Activated CD4-positive, alpha-beta T cell treated with anti-CD3 and anti-CD28 coated beads, Interleukin-2, amount 10 ng/mL, durations not matched to agents 7 days and 5 days (primary cell): ENCODE data around the gene ECE1. TPM values are rescaled to one million over a fixed set of nuclear protein-coding genes. Genes with fewer than 3 reads are reported as not detected.

Source experiments
- CTCF ChIA-PET: fragments of 350-600 bp; sonication (Branson Sonifier 250); formaldehyde crosslinking; loops from one replicate; lab custom pipeline; 2021; ENCODE audit warnings: antibody characterized with exemption; lab: Charles Lee
- POLR2A ChIA-PET: fragments of 350-600 bp; sonication (Branson Sonifier 250); formaldehyde crosslinking; loops from one replicate; lab custom pipeline; 2021; ENCODE audit warnings: antibody characterized with exemption; lab: Charles Lee
- DNase-seq: peaks from one replicate; pipeline ENCODE4 v3.0.0-alpha.2; 2020
- H3K27ac Mint-ChIP-seq: one replicate; pipeline ENCODE4 v1.8.0; 2021; ENCODE audit warnings: mild to moderate bottlenecking, moderate library complexity, mixed read lengths
- H3K27me3 Mint-ChIP-seq: one replicate; pipeline ENCODE4 v1.8.0; 2021; ENCODE audit warnings: mixed read lengths
- H3K36me3 Mint-ChIP-seq: one replicate; pipeline ENCODE4 v1.8.0; 2021; ENCODE audit warnings: low read depth, mixed read lengths
- H3K4me1 Mint-ChIP-seq: one replicate; pipeline ENCODE4 v1.8.0; 2021; ENCODE audit warnings: mixed read lengths
- H3K4me3 Mint-ChIP-seq: one replicate; pipeline ENCODE4 v1.8.0; 2021; ENCODE audit warnings: mild to moderate bottlenecking, moderate library complexity, mixed read lengths
- H3K9me3 Mint-ChIP-seq: one replicate; pipeline ENCODE4 v1.8.0; 2021; ENCODE audit warnings: mixed read lengths
- total RNA-seq, 2 experiments: library from RNA; stranded (reverse); gene quantifications; one replicate each; pipeline ENCODE4 v1.2.3, GENCODE V29; 2021

The ECE1 gene
- total RNA-seq, 2 experiments from 2014 or later, result 101 to 107 TPM

DNA sequence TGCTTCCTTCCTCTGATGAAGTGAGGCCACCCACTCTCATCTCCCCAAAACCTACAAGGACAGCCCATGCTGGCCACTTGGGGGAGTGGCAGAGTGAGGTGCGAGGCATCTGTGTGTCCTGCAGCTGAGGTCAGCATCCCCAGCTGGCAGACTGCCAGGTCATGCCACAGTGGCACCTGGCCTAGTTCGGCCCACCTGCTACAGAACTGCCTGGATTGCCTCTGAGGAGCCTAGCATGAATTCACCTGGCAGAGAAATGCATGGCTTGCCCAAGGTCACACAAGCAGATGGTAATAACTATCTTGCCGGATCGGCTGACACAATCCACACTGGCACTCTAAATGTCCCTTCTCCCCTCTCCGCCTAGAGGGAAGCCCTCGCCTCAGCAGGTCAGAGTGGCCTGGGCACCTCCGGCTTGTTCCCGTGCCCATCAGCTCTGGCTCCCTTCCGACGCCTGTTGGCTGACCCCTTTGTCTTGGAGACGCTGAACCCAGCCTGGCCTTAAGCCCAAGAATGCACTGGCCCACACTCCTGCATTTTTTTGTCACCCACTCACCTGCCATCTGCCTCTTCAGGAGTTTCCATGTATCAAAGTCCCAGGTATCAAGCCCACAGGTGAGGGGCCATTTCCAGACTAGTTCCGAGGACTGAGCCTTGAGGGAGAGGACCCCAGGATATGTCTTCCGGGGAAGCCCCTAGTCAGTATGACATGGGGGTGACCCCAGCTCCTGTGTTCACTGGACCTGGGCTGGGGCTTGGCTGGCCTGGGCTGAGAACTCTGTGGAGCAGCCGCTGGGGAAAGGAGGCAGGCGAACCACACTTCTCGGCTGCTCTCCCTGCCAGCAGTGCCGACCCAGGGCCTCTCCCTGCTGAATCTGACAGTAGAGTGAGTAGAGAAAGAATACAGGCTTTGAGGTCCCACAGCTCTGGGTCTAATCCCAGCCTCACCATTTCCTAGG, 21.7 kb downstream of the ECE1 start:
- DNase-seq, result no peak
- Mint-ChIP-seq H3K4me1 (peaks cover 21% of the 10 kb centered on the region), H3K9me3 (no peaks in the 10 kb centered on the region), H3K27me3 (no peaks in the 10 kb centered on the region), H3K36me3 (peaks cover 57% of the 10 kb centered on the region), H3K27ac (peak overlapping the region; percentile 46), H3K4me3 (no peak overlapping the region)
- CTCF ChIA-PET, result interaction anchor here (0.7 to 4.6 kb wide), 9 partner anchors 8 to 52 kb away, joined by 3 to 44 read pairs (median 8); no protein-coding TSS in a partner anchor
- POLR2A ChIA-PET, result no interaction called here

DNA sequence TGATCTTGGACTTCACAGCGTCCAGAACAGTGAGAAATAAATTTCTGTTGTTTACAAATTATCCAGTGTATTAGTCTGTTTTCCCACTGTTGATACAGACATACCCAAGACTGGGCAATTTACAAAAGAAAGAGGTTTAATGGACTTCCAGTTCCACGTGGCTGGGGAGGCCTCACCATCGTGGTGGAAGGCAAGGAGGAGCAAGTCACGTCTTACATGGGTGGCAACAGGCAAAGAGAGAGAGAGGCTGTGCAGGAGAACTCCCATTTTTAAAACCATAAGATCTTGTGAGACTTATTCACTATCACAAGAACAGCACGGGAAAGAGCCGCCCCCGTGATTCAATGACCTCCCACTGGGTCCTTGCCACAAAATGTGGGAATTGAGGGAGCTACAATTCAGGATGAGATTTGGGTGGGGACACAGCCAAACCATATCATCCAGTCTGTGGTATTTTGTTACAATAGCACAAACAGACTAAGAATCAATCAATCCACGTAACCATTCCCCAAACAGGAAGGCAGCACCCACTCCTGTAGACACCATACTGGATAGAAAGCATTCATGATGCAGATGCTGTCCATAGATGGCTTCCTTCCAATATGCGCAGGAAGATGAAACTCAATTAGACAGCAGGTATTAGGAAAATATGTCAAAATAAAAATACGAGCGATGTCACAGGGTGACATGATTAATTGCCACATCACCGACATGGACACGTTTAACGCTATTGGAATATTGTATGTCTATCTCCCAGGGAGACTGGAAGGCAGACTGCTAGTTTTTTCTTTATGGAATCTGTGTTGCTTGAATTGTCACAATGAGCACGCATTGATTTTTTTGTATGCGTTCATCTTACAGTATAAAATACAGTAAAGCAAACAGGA, 22.8 kb downstream of the ECE1 start:
- no peaks in the 10 kb centered on the region for H3K27me3 Mint-ChIP-seq
- peaks cover 24% of the 10 kb centered on the region for H3K4me1 Mint-ChIP-seq
- no peaks in the 10 kb centered on the region for H3K9me3 Mint-ChIP-seq
- ChIA-PET POLR2A (no interaction called here), CTCF (interaction anchor here (4.6 kb wide), 1 partner anchor 11 kb away, joined by 44 read pairs; no protein-coding TSS in a partner anchor)
- H3K27ac Mint-ChIP-seq, result no peak overlapping the region
- no peak for DNase-seq
- H3K36me3 Mint-ChIP-seq, result peaks cover 50% of the 10 kb centered on the region
- H3K4me3 Mint-ChIP-seq, result no peak overlapping the region

DNA sequence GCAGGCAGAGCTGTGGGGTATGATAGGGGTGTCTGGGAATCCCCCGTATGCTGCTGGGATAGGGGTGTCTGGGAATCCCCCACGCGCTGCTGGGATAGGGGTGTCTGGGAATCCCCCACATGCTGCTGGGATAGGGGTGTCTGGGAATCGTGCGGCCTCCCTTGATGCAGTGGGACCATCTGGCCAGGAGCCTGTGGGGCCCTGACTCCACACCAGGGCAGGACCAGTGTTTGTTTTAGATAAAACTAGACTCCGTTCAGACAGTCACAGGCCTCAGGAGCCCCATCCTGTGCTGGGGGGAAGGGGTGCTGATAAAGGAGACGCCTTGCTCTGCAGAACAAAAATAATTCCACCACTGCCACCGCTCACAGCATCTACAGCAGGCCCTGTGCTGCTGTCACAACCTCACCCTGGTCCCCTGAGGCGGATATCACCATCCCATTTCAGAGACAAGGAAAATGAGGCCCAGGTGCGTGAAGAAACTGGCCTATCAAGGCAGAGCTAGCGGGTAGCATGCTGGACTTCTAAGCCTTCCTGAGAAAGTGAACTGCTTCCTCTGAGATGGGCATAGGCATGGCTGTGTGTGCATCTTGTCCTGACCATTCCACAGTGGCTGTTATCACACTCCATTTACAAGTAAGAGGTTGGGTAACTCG, 24.0 kb downstream of the ECE1 start:
- Mint-ChIP-seq H3K27me3 (no peaks in the 10 kb centered on the region), H3K27ac (no peak overlapping the region), H3K4me1 (peaks cover 32% of the 10 kb centered on the region), H3K4me3 (no peak overlapping the region), H3K36me3 (peaks cover 41% of the 10 kb centered on the region), H3K9me3 (no peaks in the 10 kb centered on the region)
- ChIA-PET CTCF (no interaction called here), POLR2A (no interaction called here)
- DNase-seq, result no peak

DNA sequence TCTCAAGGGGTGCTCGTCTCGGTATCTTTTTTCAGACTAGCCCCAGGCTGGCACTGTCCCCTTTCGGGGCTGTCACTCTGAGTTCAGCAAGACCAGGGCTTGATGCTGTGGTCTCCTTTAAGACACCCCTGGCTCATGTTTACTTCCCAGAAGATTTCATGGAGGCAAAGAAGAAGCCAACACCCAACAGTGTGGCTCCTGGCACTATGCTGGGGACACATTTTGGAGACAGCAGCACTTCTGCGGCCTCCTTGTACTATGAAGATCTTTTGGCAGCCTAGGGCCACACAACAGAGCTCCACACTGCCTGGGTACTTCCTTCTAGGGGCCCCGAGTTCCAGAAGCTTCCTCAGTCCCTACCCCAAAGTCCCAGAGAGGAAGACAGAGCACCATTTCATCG, 24.6 kb downstream of the ECE1 start:
- peaks cover 45% of the 10 kb centered on the region for H3K36me3 Mint-ChIP-seq
- ChIA-PET CTCF (interaction anchor here (1.1 kb wide), 1 partner anchor 18 kb away, joined by 3 read pairs; no protein-coding TSS in a partner anchor), POLR2A (no interaction called here)
- DNase-seq, result no peak
- H3K27ac Mint-ChIP-seq, result no peak overlapping the region
- H3K9me3 Mint-ChIP-seq, result no peaks in the 10 kb centered on the region
- H3K4me3 Mint-ChIP-seq, result no peak overlapping the region
- peaks cover 34% of the 10 kb centered on the region for H3K4me1 Mint-ChIP-seq
- no peaks in the 10 kb centered on the region for H3K27me3 Mint-ChIP-seq

DNA sequence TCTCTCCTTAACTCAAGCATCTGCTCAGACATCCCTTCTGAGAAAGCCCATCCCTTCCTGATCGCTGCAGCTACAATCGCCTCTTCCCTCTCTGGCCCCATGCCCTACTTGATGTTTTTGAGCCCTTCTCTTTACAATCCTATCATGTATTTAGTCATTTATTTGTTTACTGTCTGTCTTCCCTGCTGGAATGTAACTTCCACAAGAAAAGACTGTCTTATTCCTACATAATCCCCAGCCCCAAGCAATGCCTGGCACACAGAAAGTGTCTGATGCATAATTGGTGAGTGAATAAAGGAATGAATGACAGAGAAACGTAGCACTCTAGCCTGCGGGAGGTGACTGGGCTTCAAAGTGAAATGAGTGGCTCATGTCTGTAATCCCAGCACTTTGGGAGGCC, 25.4 kb downstream of the ECE1 start:
- Mint-ChIP-seq H3K9me3 (no peaks in the 10 kb centered on the region), H3K4me3 (no peak overlapping the region), H3K36me3 (peaks cover 42% of the 10 kb centered on the region), H3K27me3 (no peaks in the 10 kb centered on the region), H3K4me1 (peaks cover 35% of the 10 kb centered on the region), H3K27ac (no peak overlapping the region)
- ChIA-PET CTCF (interaction anchor here (1.1 kb wide), 2 partner anchors 18 to 104 kb away, joined by 3 read pairs; no protein-coding TSS in a partner anchor), POLR2A (no interaction called here)
- DNase-seq, result no peak

DNA sequence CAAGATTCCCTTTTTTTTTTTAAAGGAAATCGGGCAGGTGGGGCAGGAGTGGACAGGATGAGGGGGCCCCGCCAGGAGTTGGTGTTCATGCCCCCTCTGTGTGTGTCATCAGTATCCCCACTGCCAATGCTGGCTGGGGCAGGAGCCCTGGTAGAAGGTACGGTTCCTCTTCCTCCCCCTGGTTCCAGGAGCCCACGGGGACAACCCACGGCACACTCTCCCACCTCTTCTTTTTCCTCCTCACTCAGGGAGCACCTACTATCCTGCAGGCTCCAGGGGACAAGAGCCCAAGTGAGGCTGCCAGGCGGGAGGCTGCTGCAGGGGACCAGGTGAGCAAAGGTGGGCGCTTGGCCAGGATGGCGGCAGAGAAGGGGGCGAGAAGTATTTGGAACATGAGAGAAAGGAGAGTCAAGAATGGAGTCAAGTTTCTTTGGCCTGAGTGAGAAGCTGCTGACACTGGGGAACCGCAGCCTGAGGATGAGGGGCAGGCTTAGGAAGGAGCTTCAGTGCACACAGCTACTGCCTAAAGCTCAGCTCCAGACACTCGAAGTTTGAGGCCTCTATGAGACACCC, 26.5 kb downstream of the ECE1 start:
- peaks cover 44% of the 10 kb centered on the region for H3K4me1 Mint-ChIP-seq
- no peak overlapping the region for H3K27ac Mint-ChIP-seq
- no peak for DNase-seq
- ChIA-PET POLR2A (no interaction called here), CTCF (interaction anchor here (0.7 to 1.1 kb wide), 3 partner anchors 105 to 120 kb away, joined by 3 to 4 read pairs (median 3); no protein-coding TSS in a partner anchor)
- H3K27me3 Mint-ChIP-seq, result no peaks in the 10 kb centered on the region
- no peaks in the 10 kb centered on the region for H3K9me3 Mint-ChIP-seq
- no peak overlapping the region for H3K4me3 Mint-ChIP-seq
- peaks cover 40% of the 10 kb centered on the region for H3K36me3 Mint-ChIP-seq

DNA sequence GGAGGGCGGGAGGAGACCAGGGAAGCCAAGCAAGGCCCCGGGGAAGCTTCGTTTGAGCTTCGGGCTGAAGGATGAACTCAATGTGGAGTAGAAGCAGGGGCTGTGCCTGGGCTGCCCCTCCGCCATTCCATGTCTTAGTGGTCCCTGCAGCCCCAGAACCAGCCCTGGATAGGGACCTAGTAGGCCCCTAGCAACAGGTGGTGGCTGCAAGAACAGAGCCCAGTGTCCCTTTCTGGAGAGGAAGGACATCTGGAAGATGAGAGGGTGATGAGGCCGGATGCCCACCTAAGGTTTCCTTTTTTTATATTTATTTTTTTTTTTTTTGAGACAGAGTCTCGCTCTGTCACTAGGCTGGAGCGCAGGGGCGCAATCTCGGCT, 27.2 kb downstream of the ECE1 start:
- Mint-ChIP-seq H3K27ac (peak overlapping the region; percentile 5), H3K27me3 (no peaks in the 10 kb centered on the region), H3K9me3 (no peaks in the 10 kb centered on the region), H3K36me3 (peaks cover 41% of the 10 kb centered on the region), H3K4me1 (peaks cover 51% of the 10 kb centered on the region), H3K4me3 (no peak overlapping the region)
- DNase-seq, result no peak
- ChIA-PET POLR2A (no interaction called here), CTCF (interaction anchor here (0.7 to 2.3 kb wide), 4 partner anchors 9 to 121 kb away, joined by 3 to 8 read pairs (median 4); no protein-coding TSS in a partner anchor)

DNA sequence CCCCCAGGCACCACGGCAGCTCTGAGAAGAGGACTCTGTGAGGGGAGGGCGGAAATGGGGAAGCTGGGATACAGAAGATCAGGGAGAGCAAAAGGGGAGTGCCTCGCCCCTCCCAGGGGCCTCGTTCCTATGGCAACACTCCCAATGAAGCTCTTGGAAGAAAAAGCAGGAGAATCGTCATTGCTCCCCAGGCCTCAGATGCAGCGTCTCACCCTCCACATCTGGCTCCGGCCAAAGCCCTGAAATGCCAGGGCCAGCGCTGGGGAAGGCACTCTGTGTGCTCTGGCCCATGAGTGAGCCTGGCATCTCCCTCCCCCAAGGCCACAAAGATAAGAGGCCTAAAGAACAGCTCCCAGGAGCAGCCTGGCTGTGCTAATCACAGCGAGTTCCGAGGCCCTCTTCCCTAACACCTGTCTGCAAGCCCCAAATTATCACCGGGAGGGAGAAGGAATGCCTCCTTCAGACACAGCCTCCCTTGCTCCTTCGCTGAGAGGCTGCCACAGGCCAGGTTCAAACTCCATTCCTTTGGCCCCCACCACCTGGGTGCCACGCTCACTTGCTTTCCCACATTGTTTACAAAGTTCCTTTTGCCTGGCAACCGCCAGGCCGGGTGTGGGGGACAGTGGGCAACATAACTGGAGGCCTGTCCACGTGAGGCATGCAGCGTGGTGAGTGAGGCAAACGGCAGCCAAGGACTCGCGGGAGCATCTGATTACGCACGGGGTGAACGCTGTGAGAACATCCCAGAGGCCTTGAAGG, 27.8 kb downstream of the ECE1 start:
- DNase-seq, result no peak

DNA sequence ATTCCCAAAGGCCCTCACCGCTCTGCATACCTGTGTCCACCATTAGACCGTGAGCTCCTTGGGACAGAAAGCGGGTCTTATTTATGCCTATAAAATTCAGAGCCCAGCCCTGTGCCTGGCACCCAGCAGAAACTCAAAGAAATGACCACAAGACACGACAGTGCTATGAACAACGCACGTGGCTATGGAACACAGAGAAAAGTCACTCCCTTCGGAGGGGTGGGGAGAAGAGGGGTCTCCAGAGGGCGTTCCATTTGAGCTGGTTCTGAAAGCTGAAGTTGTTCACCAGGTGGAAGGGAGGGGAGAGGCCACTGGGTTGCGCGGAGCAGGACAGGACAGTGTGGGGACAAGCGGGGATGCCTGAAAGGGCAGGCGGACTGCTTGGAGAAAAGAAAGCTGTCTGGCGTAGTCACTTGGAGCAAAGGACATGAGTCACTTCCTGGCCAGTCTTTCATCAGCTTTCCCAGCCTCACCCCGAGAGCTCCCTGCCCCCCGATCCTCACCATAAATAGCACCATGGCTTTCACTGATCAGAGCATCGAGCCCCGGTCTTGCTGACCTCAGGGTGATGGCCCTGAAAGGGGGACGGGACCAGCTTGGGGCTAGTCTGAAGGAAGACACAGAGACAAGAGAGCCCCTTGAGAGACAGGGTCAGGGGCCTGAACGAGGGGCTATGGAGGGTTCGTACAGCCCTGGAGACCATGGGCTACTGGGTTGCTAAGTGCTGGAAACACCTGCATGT, 28.5 kb downstream of the ECE1 start:
- no peak for DNase-seq
- peaks cover 34% of the 10 kb centered on the region for H3K36me3 Mint-ChIP-seq
- ChIA-PET POLR2A (no interaction called here), CTCF (interaction anchor here (1.1 to 2.9 kb wide), 7 partner anchors 8 to 107 kb away, joined by 3 to 29 read pairs (median 4); no protein-coding TSS in a partner anchor)
- H3K4me3 Mint-ChIP-seq, result no peak overlapping the region
- H3K9me3 Mint-ChIP-seq, result no peaks in the 10 kb centered on the region
- peak overlapping the region; percentile 54 for H3K27ac Mint-ChIP-seq
- H3K27me3 Mint-ChIP-seq, result no peaks in the 10 kb centered on the region
- H3K4me1 Mint-ChIP-seq, result peaks cover 55% of the 10 kb centered on the region

More for the DNA sequence above, 27.8 kb downstream of the ECE1 start:
- H3K4me1 Mint-ChIP-seq, result peaks cover 55% of the 10 kb centered on the region
- H3K27me3 Mint-ChIP-seq, result no peaks in the 10 kb centered on the region
- ChIA-PET POLR2A (no interaction called here), CTCF (interaction anchor here (1.1 to 2.9 kb wide), 7 partner anchors 7 to 106 kb away, joined by 3 to 29 read pairs (median 4); no protein-coding TSS in a partner anchor)
- no peak overlapping the region for H3K4me3 Mint-ChIP-seq
- H3K36me3 Mint-ChIP-seq, result peaks cover 40% of the 10 kb centered on the region
- no peaks in the 10 kb centered on the region for H3K9me3 Mint-ChIP-seq
- H3K27ac Mint-ChIP-seq, result peak overlapping the region; percentile 54

DNA sequence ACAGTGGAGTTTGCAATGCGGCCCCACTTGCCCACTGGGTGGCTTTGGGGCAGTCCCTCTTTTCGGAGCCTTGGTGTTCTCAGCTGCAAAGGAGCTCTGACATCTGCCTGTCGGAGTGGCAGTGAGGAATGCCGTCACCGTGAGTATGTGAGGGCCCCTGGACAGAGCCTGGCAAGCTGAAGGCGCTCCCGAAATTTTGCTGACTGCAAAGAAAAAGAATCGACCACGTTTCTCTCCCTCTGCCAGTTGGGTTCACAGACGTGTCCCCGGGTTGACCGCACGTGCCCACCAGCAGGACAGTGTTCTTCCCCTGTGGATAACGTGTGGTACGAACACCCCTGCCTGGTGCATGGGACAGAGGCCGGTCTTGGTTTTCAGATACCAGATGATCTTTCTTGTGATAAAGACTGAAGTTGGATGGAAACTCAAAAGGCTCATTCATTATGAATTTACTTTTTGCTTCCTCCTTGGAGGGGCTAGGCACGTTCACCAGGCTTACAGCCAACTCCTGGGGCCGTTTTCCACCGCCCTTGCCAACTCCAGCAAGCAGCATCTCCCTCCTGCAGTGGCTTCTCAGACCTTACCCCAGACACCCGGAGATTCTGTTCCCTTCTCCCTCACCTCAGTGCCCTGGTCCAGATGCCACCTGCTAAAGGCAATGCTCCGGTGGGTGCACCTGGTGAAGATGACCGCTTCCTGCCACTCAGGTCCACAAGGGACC, 29.7 kb downstream of the ECE1 start:
- Mint-ChIP-seq H3K36me3 (peaks cover 37% of the 10 kb centered on the region), H3K27me3 (no peaks in the 10 kb centered on the region), H3K4me3 (no peak overlapping the region), H3K27ac (peak overlapping the region; percentile 41), H3K9me3 (no peaks in the 10 kb centered on the region), H3K4me1 (peaks cover 55% of the 10 kb centered on the region)
- ChIA-PET POLR2A (no interaction called here), CTCF (interaction anchor here (1.3 to 2.9 kb wide), 3 partner anchors 9 to 64 kb away, joined by 3 to 29 read pairs (median 8); no protein-coding TSS in a partner anchor)
- DNase-seq, result no peak
